H9 (cell line): Measurements from ENCODE around the gene GPN2. TPM values are rescaled to one million over a fixed set of nuclear protein-coding genes. Genes with fewer than 3 reads are reported as not detected.

Experiments
- DNase-seq: peaks from one replicate; pipeline ENCODE4 v3.0.0-alpha.2; 2017
- H2AFZ ChIP-seq: one replicate; pipeline ENCODE4 v1.6.1; 2013; ENCODE audit warnings: mild to moderate bottlenecking, low read length, control low read depth, moderate library complexity
- H2AK5ac ChIP-seq: 2 replicates; pipeline ENCODE4 v1.6.1; 2013; ENCODE audit warnings: low read length, control low read depth, mixed read lengths; ENCODE audit not compliant: insufficient read length
- H2BK120ac ChIP-seq: one replicate; pipeline ENCODE4 v1.6.1; 2013; ENCODE audit warnings: low read depth, mild to moderate bottlenecking, low read length, control low read depth, inconsistent platforms; ENCODE audit not compliant: poor library complexity, severe bottlenecking
- H2BK12ac ChIP-seq: 2 replicates; pipeline ENCODE4 v1.6.1; 2013; ENCODE audit warnings: low read length, control low read depth, mixed read lengths, low read depth; ENCODE audit not compliant: insufficient read length
- H2BK15ac ChIP-seq: 2 replicates; pipeline ENCODE4 v1.6.1; 2013; ENCODE audit warnings: low read depth, low read length, control low read depth
- H2BK20ac ChIP-seq: one replicate; pipeline ENCODE4 v1.6.1; 2013; ENCODE audit warnings: low read depth, mild to moderate bottlenecking, low read length, control low read depth, inconsistent platforms; ENCODE audit not compliant: poor library complexity, severe bottlenecking
- H2BK5ac ChIP-seq: 2 replicates; pipeline ENCODE4 v1.6.1; 2013; ENCODE audit warnings: low read length, control low read depth, mixed read lengths; ENCODE audit not compliant: insufficient read length
- H3K14ac ChIP-seq: 2 replicates; pipeline ENCODE4 v1.6.1; 2013; ENCODE audit warnings: low read length, control low read depth; ENCODE audit not compliant: insufficient read depth
- H3K18ac ChIP-seq: 2 replicates; pipeline ENCODE4 v1.6.1; 2013; ENCODE audit warnings: low read depth, mild to moderate bottlenecking, mixed read lengths, low read length, control low read depth; ENCODE audit not compliant: insufficient read length
- H3K23ac ChIP-seq: 2 replicates; pipeline ENCODE4 v1.6.1; 2013; ENCODE audit warnings: low read length, control low read depth, mixed read lengths, low read depth; ENCODE audit not compliant: insufficient read length
- H3K23me2 ChIP-seq: 2 replicates; pipeline ENCODE4 v1.6.1; 2013; ENCODE audit warnings: low read depth, mild to moderate bottlenecking, mixed read lengths, low read length, control low read depth; ENCODE audit not compliant: insufficient read length, poor library complexity, severe bottlenecking
- H3K27ac ChIP-seq: 2 replicates; pipeline ENCODE4 v1.5.1; 2013; ENCODE audit warnings: low read length, control low read depth, mixed read lengths, low read depth; ENCODE audit not compliant: insufficient read length
- H3K27me3 ChIP-seq: 2 replicates; pipeline ENCODE4 v1.6.1; 2013; ENCODE audit warnings: low read length, control low read depth, inconsistent platforms; ENCODE audit not compliant: insufficient read depth
- H3K4ac ChIP-seq: 2 replicates; pipeline ENCODE4 v1.6.1; 2013; ENCODE audit warnings: low read depth, mild to moderate bottlenecking, control low read depth, inconsistent platforms, low read length, moderate library complexity
- H3K4me1 ChIP-seq: 2 replicates; pipeline ENCODE4 v1.6.1; 2013; ENCODE audit warnings: low read length, control low read depth, inconsistent platforms; ENCODE audit not compliant: insufficient read depth
- H3K4me2 ChIP-seq: 2 replicates; pipeline ENCODE4 v1.6.1; 2013; ENCODE audit warnings: low read length, control low read depth, mixed read lengths; ENCODE audit not compliant: insufficient read length, insufficient read depth
- H3K56ac ChIP-seq: 2 replicates; pipeline ENCODE4 v1.6.1; 2013; ENCODE audit warnings: low read depth, mild to moderate bottlenecking, mixed read lengths, low read length, control low read depth; ENCODE audit not compliant: insufficient read length
- H3K79me1 ChIP-seq: 2 replicates; pipeline ENCODE4 v1.6.1; 2013; ENCODE audit warnings: low read depth, mild to moderate bottlenecking, moderate library complexity, low read length, control low read depth, inconsistent platforms; ENCODE audit not compliant: insufficient read depth, poor library complexity, severe bottlenecking
- H3K79me2 ChIP-seq: 2 replicates; pipeline ENCODE4 v1.6.1; 2013; ENCODE audit warnings: low read length, control low read depth, inconsistent platforms; ENCODE audit not compliant: insufficient read depth
- H3K9ac ChIP-seq: 2 replicates; pipeline ENCODE4 v1.6.1; 2013; ENCODE audit warnings: low read length, control low read depth, mixed read lengths; ENCODE audit not compliant: insufficient read length; ENCODE audit errors: extremely low read depth
- H3K9me3 ChIP-seq: one replicate; pipeline ENCODE4 v1.6.1; 2013; ENCODE audit warnings: low read depth, low read length, inconsistent platforms; ENCODE audit not compliant: control insufficient read depth
- H3T11ph ChIP-seq: one replicate; pipeline ENCODE4 v1.6.1; 2013; ENCODE audit warnings: mild to moderate bottlenecking, low read length, control low read depth, inconsistent platforms
- H4K20me1 ChIP-seq: one replicate; pipeline ENCODE4 v1.6.1; 2013; ENCODE audit not compliant: control insufficient read depth, insufficient read length, insufficient read depth
- H4K5ac ChIP-seq: 2 replicates; pipeline ENCODE4 v1.6.1; 2013; ENCODE audit warnings: low read depth, mild to moderate bottlenecking, mixed read lengths, low read length, control low read depth; ENCODE audit not compliant: insufficient read length
- H4K8ac ChIP-seq: replicated peaks from 2 replicates; pipeline ENCODE4 v1.6.1; 2013; ENCODE audit warnings: low read length, control low read depth, mixed read lengths, low read depth; ENCODE audit not compliant: insufficient read length
- H4K91ac ChIP-seq: 2 replicates; pipeline ENCODE4 v1.6.1; 2013; ENCODE audit warnings: low read depth, mild to moderate bottlenecking, moderate library complexity, mixed read lengths, low read length, control low read depth; ENCODE audit not compliant: insufficient read length
- H3K27ac Mint-ChIP-seq, 3 experiments: 2 replicates in 2 of 3; 3 replicates in 1 of 3; pipeline ENCODE4 v1.8.0; 2020 to 2021; ENCODE audit warnings: mixed read lengths in 3 of 3, mild to moderate bottlenecking in 1 of 3, moderate library complexity in 1 of 3
- H3K27me3 Mint-ChIP-seq: 2 replicates; pipeline ENCODE4 v1.8.0; 2021; ENCODE audit warnings: low read depth, mild to moderate bottlenecking, moderate library complexity, mixed read lengths
- H3K36me3 Mint-ChIP-seq, 3 experiments: 2 replicates in 2 of 3; 3 replicates in 1 of 3; pipeline ENCODE4 v1.8.0; 2020 to 2021; ENCODE audit warnings: low read depth in 3 of 3, mixed read lengths in 3 of 3; ENCODE audit not compliant: insufficient read depth in 1 of 3
- H3K4me1 Mint-ChIP-seq, 2 experiments: 2 replicates each; pipeline ENCODE4 v1.8.0; 2020; ENCODE audit warnings: mixed read lengths in 2 of 2
- H3K4me3 Mint-ChIP-seq, 2 experiments: 2 replicates in 1 of 2; 3 replicates in 1 of 2; pipeline ENCODE4 v1.8.0; 2020 to 2021; ENCODE audit warnings: mild to moderate bottlenecking in 2 of 2, mixed read lengths in 2 of 2, moderate library complexity in 1 of 2
- H3K9me3 Mint-ChIP-seq, 2 experiments: 2 replicates in 1 of 2; 3 replicates in 1 of 2; pipeline ENCODE4 v1.8.0; 2020; ENCODE audit warnings: mild to moderate bottlenecking in 2 of 2, mixed read lengths in 2 of 2, moderate library complexity in 1 of 2
- CTCF ChIP-seq: fragments of 200-600 bp; sonication (generic); conservative IDR thresholded peaks from 3 replicates; pipeline ENCODE4 v1.8.0; 2021; ENCODE audit warnings: antibody characterized with exemption, mild to moderate bottlenecking
- WGBS: extraction: QIAGEN DNeasy Blood & Tissue Kit; methylation state at CpG from one replicate; pipeline ENCODE4 v1.1.7; 2013; ENCODE audit warnings: missing lambda C conversion rate, low lambda C conversion rate, mixed read lengths; ENCODE audit not compliant: insufficient read length; ENCODE audit errors: extremely low coverage; 5-methylcytosine and 5-hydroxymethylcytosine counted together
- total RNA-seq: library from RNA; stranded (reverse); gene quantifications from 2 replicates; pipeline ENCODE4 v1.2.1, GENCODE V29; 2021

Gene GPN2
- total RNA-seq, 1 experiment from 2014 or later: 47.8 TPM

- Histone ChIP-seq H3K9me3 (no peaks in the 10 kb centered on the region), H2BK12ac (no peak overlapping the region), H3K27me3 (no peaks in the 10 kb centered on the region), H3K23ac (no peak overlapping the region), H4K91ac (no peak overlapping the region), H3K9ac (no peak overlapping the region), H4K8ac (no peak overlapping the region), H2AFZ (no peak overlapping the region), H3K18ac (no peak overlapping the region), H3K79me2 (no peaks in the 10 kb centered on the region), H4K5ac (no peak overlapping the region), H3K56ac (no peak overlapping the region), H2BK5ac (no peak overlapping the region), H3K79me1 (no peaks in the 10 kb centered on the region), H3K4me2 (no peak overlapping the region), H2BK20ac (no peak overlapping the region), H3K27ac (no peak overlapping the region), H3K14ac (no peak overlapping the region), H3T11ph (no peak overlapping the region), H3K23me2 (peaks cover 3% of the 10 kb centered on the region), H2BK15ac (no peak overlapping the region), H2AK5ac (no peak overlapping the region), H4K20me1 (no peaks in the 10 kb centered on the region), H2BK120ac (no peak overlapping the region), H3K4ac (no peak overlapping the region), H3K4me1 (no peaks in the 10 kb centered on the region)
- Mint-ChIP-seq H3K4me1 (no peaks in the 10 kb centered on the region), H3K27ac (no peak overlapping the region), H3K9me3 (no peaks in the 10 kb centered on the region), H3K36me3 (no peaks in the 10 kb centered on the region), H3K27me3 (peaks cover 8% of the 10 kb centered on the region), H3K4me3 (no peak overlapping the region)
- no CpG with 5 or more reads among the region's 8 CpGs for WGBS
- DNase-seq: no peak
- no peak for TF ChIP-seq CTCF
Measured at GRCh38 chr1:26911399-26912146, 21.5 kb upstream of the GPN2 start.
